NCI-H774 (cell line): Measurements from ENCODE around the gene TAF1L.
"Not testable (repeated sequence)": the region's sequence is repeated elsewhere in the genome, so short reads cannot be mapped to it uniquely, and the experiment has no call there.

Experiments used
- DNase-seq: peaks from one replicate; lab custom pipeline; 2025; lab: John Stamatoyannopoulos, UW

TAF1L gene

GRCh38 chr9:32635362-32635761 lies at the start of gene TAF1L:
TAF1L (minus strand) TSS chr9:32635669; CDS start chr9:32635579, 90 bp downstream.
- DNase-seq: no peak

GRCh38 chr9:32681751-32682150 lies 46.3 kb upstream of the TAF1L start:
- DNase-seq: no peak

- DNase-seq: no peak
These were observed 42.5 kb upstream of the TAF1L start for GRCh38 chr9:32677931-32678330.

GRCh38 chr9:32672469-32672868 lies 37.0 kb upstream of the TAF1L start:
- DNase-seq: no peak

- DNase-seq: no peak
These were observed 35.9 kb upstream of the TAF1L start for GRCh38 chr9:32671333-32671732.

- DNase-seq: no peak
These were observed 29.6 kb upstream of the TAF1L start for GRCh38 chr9:32665101-32665500.

GRCh38 chr9:32663741-32664140 lies 28.3 kb upstream of the TAF1L start:
- no peak for DNase-seq

GRCh38 chr9:32647671-32648070 lies 12.2 kb upstream of the TAF1L start:
- no peak for DNase-seq

GRCh38 chr9:32644698-32645097 lies 9.2 kb upstream of the TAF1L start:
- no peak for DNase-seq

- not testable (repeated sequence) for DNase-seq
These were observed 2.3 kb downstream of the TAF1L start for GRCh38 chr9:32633151-32633550.

GRCh38 chr9:32631991-32632390 lies 3.5 kb downstream of the TAF1L start:
- no peak for DNase-seq

GRCh38 chr9:32627394-32627954 lies 8.0 kb downstream of the TAF1L start:
- DNase-seq: no peak

- DNase-seq: no peak
These were observed 10.1 kb downstream of the TAF1L start for GRCh38 chr9:32625320-32625719.

GRCh38 chr9:32622948-32623347 lies 12.5 kb downstream of the TAF1L start:
- DNase-seq: no peak

GRCh38 chr9:32618261-32618660 lies 17.2 kb downstream of the TAF1L start:
- no peak for DNase-seq

- DNase-seq: no peak
These were observed 28.7 kb downstream of the TAF1L start for GRCh38 chr9:32606811-32607210.

GRCh38 chr9:32603914-32604852 lies 31.3 kb downstream of the TAF1L start:
- no peak for DNase-seq

GRCh38 chr9:32599021-32599420 lies 36.4 kb downstream of the TAF1L start:
- not testable (repeated sequence) for DNase-seq

GRCh38 chr9:32596936-32597335 lies 38.5 kb downstream of the TAF1L start:
- DNase-seq: no peak

GRCh38 chr9:32596096-32596865 lies 39.2 kb downstream of the TAF1L start:
- DNase-seq: no peak

- DNase-seq: no peak
These were observed 44.6 kb downstream of the TAF1L start for GRCh38 chr9:32590898-32591297.

GRCh38 chr9:32590476-32590875 lies 45.0 kb downstream of the TAF1L start:
- DNase-seq: no peak
